Vagina (tissue), 2 donors: ENCODE data around the gene KRTAP4-16.

Experiments used
- CTCF ChIP-seq, 3 experiments: fragments of 450-650 bp in 2 of 3; fragments of 200-600 bp in 1 of 3; sonication (generic) in 1 of 3; IDR thresholded peaks; one replicate each; pipeline ENCODE4 v1.5.1; 2017 to 2019; ENCODE audit warnings: antibody characterized with exemption in 3 of 3, mild to moderate bottlenecking in 2 of 3, moderate library complexity in 2 of 3
- POLR2A ChIP-seq, 2 donors: fragments of 450-650 bp; IDR thresholded peaks; one replicate each; pipeline ENCODE4 v1.6.1; 2017; ENCODE audit warnings: antibody characterized with exemption in 2 of 2, mild to moderate bottlenecking in 2 of 2, moderate library complexity in 2 of 2
- POLR2AphosphoS5 ChIP-seq, 2 donors: sonication (generic); formaldehyde crosslinking; IDR thresholded peaks; one replicate each; pipeline ENCODE4 v1.9.0; 2017; ENCODE audit warnings: antibody characterized with exemption in 2 of 2, mild to moderate bottlenecking in 2 of 2, low read depth in 1 of 2; ENCODE audit not compliant: insufficient read depth in 1 of 2

GRCh38 chr17:41098481-41098880 lies 3.5 kb downstream of the KRTAP4-16 start:
- TF ChIP-seq CTCF (IDR thresholded peaks at IDR 0.05) = no peak
- TF ChIP-seq POLR2A (IDR thresholded peaks at IDR 0.05) = no peak
- TF ChIP-seq POLR2AphosphoS5 (IDR thresholded peaks at IDR 0.05; ENCODE audit: insufficient read depth in 1 of 2, low read depth in 1 of 2) = no peak
